Thyroid gland (tissue), 4 donors: ENCODE measurements around the gene SRPK3.

ENCODE experiments used
- POLR2A ChIP-seq, 2 donors: fragments of 450-650 bp; IDR thresholded peaks; one replicate each; pipeline ENCODE4 v1.6.1; 2017; ENCODE audit warnings: antibody characterized with exemption in 2 of 2, mild to moderate bottlenecking in 2 of 2, moderate library complexity in 1 of 2
- TF ChIP-seq, protein P1 (sequence below), 6 experiments: fragments of 200-600 bp in 3 of 6; fragments of 450-650 bp in 3 of 6; sonication (generic) in 3 of 6; IDR thresholded peaks; one replicate each; pipeline ENCODE4 v1.5.1; 2016 to 2019; ENCODE audit warnings: antibody characterized with exemption in 6 of 6, mild to moderate bottlenecking in 2 of 6, inconsistent platforms in 1 of 6, moderate library complexity in 1 of 6

DNA sequence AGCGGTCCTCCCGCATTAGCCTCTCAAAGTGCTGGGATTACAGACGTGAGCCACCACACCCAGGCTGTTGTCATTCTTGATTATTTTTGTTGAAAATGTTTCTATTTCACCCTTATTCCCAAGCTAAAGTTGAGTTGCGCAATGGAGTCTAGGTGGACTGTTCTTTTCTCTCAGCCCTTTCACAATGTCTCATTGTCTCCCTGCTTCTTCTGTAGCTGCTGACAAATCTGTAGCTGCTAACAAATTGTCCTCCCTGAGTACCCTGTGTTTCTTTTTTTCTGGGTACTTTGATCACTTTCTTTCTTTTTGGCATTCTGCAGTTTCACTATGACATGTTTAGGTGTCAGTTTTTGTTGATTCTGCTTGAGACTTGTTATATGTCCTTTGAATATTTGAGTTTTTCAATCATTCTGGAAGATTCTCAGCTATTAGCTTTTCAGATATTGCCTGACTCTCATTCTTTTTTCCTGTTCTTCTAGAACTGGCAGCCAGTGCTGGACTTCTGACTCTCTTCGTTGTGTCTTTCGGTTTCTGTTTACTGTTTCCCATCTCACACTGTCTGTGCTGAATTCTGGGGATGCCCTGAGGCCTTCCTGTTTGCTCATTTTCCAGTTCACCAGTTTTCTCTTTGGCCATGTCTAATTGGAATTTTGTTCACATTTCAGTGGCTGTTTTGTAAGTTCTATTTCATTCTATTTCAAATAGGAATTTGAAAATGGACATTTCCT is 49.6 kb upstream of the SRPK3 start:
- TF ChIP-seq POLR2A (IDR thresholded peaks at IDR 0.05) = no peak
- TF ChIP-seq, protein P1, sequence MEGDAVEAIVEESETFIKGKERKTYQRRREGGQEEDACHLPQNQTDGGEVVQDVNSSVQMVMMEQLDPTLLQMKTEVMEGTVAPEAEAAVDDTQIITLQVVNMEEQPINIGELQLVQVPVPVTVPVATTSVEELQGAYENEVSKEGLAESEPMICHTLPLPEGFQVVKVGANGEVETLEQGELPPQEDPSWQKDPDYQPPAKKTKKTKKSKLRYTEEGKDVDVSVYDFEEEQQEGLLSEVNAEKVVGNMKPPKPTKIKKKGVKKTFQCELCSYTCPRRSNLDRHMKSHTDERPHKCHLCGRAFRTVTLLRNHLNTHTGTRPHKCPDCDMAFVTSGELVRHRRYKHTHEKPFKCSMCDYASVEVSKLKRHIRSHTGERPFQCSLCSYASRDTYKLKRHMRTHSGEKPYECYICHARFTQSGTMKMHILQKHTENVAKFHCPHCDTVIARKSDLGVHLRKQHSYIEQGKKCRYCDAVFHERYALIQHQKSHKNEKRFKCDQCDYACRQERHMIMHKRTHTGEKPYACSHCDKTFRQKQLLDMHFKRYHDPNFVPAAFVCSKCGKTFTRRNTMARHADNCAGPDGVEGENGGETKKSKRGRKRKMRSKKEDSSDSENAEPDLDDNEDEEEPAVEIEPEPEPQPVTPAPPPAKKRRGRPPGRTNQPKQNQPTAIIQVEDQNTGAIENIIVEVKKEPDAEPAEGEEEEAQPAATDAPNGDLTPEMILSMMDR (IDR thresholded peaks at IDR 0.05) = no peak
